Measurements from ENCODE around the gene MARS1.

The MARS1 gene

DNA sequence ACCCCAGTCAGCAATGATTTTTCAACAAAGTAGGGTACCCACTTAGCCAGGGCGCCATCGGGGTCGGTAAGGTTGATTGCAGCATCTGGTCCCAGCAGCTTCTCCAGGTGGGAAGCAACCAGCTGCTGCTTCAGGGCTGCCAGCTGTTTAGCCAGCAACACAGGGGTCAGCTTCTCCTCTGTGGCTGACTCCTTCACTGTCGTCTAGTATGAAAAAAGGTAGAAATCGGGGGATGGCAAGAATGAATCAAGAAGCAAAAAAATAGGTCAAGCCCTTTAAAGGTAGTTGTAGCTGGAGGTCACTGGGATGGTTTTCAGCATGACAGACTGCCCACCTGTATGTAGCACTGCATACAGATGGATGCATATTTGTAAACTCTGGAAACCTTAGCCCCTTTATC is 46.4 kb downstream of the MARS1 start:
- no peak for DNase-seq

DNA sequence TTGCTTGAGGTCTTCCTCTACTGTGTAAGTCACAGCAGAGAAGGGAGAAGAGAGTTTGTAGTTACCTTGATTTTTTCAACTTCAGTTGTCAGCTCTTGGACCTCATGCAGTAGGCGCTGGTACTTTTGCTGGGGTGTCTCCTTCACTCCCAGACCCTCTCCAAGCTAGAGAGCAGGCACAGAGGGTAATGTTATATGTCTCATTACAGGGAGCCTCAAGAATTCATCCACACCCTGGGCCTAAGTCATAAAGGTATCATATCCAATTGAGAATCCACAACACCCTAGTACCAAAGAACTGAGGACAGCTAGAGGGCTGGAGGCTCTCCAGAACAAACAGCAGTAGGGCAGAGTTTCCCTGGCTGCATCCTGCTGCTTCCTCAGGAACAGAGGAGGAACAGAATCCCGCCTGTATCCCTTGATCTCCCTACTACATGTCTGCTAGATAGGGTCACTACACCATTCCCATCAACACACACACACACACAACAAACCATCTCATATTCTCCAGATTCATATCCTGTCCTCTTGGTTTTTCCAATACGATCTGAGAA is 47.2 kb downstream of the MARS1 start:
- no peak for DNase-seq

DNA sequence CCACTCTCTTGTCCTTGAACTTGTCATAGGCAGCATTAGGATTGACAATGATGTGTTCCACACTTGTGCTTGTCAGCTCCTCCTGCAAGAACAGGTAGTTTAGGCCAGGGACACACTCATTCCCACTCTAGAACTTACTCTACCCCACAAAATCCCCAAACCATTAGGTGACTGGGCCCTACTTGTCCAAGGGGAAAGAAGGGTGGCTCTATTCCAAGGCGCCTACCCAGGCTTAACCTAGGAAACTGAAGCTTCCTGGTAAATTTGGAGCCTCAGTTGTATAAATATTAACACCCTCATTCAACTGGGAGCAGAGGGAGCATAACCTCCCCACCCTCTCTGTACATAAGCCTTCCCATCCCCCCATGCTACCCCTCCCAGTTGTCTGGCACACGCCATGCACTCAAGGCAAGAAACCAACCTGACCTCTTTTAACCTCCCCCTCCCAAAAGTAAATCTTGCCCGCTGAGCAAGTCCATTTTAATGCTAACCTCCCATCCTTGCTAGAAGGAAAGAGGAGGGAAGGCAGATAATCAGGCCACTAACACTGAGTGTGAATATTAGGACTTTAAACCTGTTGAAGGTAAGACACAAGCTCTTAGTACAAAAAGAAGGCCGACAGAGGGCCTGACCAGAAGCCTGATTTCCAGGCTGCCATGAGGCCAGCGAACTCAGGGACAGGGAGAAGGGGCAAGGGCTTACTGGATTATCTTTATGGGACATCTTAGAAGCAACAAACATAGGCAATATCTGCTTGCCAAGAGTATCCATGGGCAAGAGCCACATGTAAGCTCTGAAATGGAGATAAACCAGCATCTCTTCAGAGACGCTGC is 48.1 kb downstream of the MARS1 start:
- DNase-seq, result peak; percentile 4

DNA sequence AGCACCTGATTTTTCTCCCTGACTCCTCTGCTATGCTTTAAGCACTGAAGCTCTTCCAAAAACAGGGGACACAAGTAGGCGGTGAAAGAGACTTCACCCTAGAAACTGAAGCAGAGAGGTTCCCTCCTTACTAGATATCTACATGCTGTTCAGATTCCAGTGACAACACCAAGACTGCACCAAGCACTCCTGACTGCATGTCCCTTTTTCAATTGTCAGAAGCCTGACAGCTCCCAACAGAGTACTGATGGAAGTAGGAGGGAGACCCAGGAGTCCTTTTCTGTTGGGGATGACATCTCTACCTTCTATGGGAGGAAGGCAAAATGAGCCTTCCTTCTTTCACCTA is 48.7 kb downstream of the MARS1 start:
- DNase-seq, result no peak

DNA sequence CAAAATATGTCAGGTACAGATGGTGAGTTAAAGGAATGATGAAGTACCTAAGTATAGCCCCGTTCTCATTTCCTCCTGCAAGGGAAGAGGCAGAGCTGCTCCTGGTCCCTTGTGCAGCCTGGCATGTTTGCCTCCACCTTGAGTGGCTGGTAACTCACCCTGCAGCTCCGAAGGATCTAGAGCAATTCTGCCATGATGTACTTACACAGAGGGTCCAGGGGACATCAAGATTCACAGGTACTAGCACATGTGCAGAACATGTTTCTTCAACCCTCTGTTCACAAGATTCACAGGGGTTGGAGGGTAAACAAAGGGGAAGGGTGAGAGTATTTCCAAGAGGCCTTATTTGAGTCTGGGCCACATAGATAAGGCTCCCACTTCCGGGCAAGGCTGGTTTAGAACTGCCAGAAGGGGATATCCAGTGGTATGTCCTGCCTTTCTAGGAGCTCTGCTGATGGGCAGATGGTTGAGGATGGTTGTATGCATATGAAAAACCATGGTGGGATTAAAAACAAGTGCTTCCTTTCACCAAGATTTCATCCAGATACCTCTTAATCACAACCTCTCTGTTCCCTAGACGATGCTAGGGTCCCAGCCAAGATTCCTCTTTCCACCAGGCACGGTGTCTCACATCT is 51.4 kb downstream of the MARS1 start:
- DNase-seq, result no peak

DNA sequence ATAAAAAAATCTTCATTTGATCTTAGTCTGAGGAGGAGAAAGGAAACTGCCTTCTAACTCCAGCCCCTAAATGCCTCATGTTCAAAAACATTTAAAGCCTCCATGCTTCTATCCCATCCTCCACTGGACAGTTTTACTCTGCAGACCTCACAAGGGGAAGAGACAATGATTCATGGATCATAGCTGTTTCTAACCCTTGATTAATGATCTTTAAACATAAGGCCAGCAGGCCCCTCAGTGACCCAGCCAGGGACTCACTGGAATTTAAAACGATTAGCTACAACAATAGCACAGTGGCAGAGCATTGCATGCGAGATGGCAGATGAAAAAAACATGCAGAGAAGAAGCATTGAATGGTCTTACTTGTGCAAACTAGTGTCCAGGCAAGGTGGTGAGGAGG is 53.1 kb downstream of the MARS1 start:
- DNase-seq, result no peak

DNA sequence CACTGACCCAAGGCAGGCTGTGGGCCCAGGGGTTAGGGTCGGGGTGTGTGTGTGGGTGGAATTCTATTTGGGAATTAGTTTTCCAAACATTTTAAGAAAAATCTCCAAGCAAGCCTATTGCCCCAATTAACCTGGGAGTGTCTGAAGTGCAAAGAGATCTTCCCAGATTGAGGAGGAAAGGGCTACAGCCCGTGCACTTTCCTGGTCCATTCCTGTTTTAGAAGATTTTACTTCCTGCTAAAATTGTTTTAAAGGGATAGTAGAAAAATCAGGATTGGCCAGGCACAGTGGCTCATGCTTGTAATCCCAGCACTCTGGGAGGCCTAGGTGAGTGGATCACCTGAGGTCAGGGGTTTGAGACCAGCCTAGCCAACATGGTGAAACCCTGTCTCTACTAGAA is 53.8 kb downstream of the MARS1 start:
- no peak for DNase-seq

DNA sequence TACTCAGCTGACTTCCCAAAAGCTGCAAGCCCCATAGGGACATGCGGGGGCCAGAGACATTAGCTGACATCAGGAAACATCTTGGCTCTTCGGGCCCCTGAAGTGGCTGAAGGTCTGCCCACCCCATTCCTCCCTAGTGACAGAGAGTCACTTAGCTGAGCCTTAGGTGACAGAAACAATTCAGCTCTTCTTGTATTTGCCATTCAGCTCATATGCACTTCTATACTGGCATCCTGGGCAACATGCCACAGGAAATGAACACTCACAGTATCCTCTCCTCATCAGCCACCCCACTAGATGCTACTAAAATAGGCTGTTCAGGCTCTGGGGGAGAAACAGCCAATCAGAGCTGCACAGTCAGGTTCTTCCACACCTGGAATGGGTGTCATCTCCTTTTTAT is 55.7 kb downstream of the MARS1 start:
- no peak for DNase-seq

DNA sequence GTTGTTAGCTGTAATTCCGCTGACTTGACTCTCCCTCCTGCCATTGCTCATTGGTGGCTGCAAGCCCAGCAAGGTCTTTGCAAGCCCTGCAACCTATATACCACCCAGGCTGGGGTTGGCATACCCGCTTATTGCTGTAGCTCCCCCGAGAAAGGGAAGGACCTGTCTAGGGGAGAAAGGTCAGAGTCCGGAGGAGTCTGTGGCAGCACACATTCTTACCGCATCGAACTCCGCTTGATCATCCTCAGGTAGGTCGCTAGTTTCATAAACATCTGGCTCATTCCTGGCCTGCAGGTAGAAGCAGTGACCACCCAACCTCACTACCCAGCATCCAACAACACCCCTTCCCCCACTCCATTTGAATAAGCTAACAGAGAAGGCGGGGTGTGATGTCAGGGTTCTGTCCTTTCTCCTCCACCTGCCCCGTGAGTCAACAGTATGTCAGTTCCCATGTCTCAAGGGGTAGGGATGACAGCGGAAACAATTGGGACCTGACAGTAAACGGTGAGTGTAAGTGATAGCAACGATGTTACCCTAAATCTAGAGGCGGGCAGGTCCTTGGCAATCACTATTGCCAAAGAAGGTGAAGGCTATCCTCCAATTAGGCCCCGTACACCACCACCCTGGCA is 58.1 kb downstream of the MARS1 start:
- no peak for DNase-seq

DNA sequence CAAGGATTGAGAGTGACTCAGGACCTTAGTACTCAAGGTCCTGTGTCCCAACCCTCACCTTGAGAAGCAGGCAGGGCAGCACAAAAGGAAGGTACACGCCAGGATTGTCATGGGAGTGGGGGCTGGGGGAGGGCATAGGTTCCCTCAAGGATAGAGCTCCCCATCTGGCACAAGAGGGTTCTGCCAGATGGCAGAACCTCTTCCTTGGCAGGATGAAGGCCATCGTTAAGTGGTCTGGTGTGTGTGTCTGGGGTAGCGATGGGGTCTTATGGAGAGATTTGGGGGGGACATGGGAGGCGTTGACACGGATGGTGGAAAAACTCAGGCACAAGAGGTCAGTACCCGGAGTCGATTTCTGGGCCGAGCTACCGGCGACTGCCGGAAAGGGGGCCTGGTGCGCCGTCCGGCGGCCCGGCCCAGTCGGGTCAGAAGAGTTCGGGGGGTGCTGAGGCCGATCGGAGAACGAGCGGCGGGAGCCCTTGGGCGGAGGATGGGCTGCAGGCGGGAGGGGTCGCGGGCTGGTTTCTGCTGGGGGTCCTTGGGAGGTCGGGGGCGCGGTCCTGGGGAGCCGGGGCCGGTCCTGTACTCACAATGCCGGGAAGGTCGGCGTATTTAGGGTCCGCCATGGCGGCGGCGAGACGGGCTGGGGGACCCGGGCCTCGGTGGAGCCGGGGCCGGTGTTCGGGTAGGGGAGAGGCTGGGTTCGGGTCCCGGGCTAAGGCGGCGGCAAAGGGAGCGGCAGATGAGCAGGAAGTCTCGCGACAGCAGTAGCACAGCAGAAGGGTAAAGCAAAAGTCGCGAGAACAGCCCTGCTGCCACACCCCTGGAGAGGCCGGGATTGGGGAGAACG is 58.8 kb downstream of the MARS1 start, which contains the start of gene DCTN2:
Gene DCTN2 (minus strand): TSS at position 755 of the 850 bp plus-strand sequence. CDS start 129 bp downstream, at position 626.
- peak; percentile 96 for DNase-seq

DNA sequence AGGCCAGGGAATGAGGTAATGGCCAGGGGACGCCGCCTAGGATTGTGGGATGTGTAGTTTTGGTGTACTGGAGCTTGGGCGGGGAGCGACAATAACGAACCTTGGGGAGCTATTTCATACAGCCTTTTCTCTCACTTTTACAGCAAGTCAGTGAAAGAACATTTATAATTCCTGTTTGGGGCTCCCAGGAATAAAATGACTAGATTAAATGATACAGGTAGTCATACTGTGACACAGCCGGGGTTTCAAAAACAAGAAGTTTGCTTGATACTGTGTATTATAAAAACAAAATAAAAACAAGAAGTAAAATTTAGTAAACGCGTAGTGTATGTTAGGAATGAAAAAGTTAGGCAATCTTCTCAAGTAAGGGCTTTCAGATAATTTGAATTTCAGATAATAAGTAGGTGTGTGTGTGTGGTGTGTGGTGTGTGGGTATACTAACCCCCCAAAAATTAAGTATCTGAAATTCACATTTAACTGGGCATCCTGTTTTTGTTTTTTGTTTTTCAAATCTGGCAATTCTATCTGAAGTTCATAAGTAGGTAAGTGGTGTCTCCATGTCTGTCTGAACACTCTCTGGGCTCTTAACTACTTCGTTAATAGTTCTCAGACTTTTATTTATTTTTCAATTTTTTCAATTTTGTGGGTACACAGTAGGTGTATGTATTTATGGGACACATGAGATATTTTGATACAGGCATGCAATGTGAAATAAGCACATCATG is 59.6 kb downstream of the MARS1 start:
- DNase-seq, result no peak

DNA sequence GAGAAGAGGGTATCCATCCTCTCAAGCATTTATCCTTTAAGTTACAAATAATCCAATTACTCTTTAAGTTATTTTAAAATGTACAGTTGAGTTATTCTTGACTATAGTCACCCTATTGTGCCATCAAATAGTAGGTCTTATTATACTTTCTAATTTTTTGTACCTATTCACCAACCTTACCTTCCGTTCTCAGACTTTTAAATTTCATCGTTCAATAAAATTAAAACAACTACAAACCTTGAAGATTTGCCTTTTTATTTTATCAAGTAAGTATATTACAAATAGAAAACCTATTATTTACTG is 60.1 kb downstream of the MARS1 start:
- no peak for DNase-seq

DNA sequence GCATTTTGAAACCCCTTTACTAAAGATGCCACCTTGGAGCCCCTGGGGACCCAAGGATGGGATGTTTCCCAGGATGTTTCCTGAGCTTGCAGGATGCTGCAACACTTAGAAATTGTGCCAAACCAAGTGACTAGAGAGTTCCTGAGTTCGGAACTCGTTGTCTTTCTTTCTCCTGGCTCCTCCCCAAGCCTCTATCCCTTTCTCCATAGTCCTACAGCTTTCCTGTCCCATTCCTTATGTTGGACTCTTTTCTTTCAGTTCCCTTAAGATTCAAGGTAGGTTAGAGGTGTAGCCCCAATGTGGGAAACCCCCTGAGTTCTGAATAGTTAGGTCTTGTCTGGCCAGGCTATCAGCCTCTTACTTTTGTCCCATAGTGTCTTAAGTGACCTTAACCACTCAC is 60.6 kb downstream of the MARS1 start:
- no peak for DNase-seq

DNA sequence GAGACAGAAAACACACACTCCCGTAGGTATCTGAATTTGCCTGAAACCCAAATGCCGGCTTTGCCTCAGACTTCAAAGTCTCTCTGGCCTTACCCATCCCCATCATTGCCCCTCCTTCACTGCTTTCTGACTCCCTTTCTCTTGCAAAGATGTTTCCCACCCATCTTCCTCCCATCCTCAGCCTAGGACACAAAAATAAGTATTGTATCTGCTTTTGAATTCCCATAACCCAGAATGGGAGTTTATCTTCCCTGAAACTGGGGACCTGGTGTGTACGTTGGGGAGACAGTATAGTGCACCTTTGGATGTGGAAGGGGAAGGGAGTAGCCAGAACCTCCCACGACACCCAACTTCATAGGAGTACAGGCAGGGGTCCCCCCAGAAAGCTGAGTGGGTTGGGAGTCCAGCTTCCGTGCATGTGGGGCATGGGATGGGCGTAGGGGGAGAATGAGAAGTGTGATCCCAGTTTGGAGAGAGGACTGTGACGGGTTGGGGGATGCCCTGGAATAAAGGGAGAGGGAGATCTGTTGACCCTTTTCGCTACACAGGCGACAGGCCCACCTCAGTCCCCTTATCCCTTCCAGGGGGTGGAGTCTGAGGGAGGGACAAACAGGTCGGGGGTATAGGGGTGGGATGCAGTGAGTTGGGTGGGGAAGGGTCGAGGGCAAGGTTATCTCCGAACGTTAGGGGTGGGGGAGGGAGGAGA is 61.5 kb downstream of the MARS1 start:
- DNase-seq, result no peak

DNA sequence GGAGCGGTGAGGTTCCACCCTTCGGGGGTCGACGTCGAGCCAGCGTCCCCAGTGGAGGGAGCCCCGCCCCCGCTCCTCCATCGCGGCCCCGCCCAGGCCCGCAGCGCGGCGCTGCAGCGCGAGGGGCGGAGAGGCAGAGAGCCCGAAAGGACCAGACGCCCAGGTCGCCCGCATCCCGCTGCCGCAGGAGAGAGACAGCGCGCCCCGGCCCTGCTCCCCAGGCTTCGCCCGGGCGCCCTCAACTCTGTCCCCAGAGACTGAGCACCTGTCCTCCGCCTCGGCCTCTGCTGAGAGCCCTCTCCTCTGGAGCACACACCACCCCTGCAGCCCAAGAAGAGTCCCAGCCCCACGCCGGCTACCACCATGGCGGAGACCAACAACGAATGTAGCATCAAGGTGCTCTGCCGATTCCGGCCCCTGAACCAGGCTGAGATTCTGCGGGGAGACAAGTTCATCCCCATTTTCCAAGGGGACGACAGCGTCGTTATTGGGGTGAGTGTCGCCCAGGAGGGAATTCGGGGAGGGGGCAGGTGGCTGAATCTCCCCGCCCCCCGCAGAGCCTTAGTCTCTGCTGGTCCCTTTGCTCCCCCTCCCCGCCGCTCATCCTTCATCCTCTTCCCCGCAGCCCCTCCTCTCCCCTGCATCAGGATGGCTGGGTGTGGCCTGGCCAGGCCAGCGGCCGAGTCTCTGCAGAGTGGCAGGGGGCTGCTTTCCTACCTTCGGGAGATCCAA is 62.2 kb downstream of the MARS1 start, which contains the start of gene KIF5A:
Gene KIF5A (plus strand): TSS at position 136 of the 732 bp plus-strand sequence. CDS start 228 bp downstream, at position 364.
- DNase-seq, result peak; percentile 85

DNA sequence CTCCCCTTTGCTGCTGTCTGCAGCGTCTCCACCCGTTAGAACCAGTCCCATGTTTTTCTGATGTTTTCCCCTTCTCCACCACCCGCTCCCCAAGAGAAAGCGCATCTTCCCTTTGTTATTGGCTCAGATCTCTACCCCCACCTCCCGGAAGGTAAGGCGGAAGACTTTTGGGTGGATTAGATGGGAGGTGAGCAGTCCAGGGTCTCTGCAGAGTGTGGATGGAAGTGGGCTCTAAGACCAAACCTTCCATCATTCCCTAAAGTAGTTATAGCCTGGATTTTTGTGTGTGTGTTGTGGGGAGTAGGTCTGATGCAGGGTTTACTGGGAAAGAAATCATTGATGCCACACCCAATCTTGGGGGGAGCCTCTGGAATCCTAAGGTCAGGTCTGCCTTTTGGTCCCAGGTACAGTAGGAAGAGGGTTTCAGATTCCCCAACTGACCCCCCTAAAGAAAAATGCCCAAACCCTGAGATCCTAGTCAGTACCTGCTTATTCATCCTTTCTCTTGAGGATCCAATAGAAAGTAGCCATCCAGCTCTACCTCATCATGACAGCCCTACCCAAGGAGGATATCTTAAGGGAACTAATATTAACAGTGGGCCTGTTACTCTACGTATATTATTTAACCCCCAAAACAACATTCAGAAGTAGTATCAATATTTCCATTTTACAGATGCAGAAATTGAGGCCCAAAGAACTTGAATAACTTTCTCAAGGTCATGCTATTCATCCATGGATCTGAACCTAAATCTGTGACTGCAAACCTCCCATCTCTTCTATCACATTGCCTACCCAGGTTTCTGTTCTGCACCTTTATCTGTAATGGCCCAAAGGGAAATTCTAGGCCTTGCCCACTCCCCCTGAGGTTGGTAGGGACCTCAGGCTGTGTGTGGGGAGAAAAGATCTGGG is 63.0 kb downstream of the MARS1 start:
- no peak for DNase-seq

DNA sequence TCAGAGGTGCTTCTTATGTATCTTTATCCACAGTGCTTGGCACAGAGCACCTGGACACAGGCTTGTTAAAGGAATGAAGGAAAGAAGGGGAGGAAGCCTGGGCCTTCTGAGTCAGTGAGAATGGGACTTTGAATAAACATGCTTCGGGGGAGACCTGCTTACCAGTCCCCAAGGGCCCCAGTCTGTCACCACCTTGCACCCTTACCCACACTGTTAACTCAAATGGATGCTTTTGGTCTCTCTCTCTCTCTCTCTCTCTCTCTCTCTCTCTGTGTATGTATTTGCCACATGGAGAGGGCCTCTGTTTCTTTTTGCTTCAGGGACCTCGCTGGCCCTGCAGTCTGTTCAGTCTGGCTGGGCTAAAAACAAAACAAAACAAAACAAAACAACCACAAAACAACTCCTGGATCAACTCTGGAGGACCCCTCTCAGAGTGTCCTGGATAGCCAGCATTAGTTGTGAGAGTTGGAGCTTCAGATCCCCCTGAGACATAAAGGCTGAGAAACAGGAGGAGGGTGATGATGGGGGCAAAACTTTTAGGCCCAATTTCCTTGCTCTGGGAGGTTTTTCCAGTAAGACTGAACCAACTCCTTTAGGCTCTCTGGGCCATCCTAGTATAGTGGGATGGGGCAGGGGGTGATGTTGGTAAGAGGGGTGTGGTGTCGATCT is 63.9 kb downstream of the MARS1 start:
- no peak for DNase-seq

DNA sequence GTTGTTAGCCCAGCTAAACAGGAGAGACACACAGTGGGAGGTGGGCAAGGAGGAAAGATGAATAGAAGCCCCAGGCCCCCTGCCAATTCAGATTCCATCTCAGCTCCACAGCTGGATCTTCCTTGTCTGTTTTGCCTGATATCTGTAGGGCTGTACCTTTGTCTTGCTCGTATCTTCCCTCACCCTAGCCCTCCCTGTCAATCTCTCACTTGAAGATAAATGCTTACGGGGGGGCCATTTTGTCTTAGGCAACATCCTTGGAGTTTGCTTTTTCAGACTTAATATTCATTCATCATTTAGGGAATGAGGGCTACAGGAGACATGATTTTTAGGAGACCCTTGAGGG is 64.4 kb downstream of the MARS1 start:
- no peak for DNase-seq

DNA sequence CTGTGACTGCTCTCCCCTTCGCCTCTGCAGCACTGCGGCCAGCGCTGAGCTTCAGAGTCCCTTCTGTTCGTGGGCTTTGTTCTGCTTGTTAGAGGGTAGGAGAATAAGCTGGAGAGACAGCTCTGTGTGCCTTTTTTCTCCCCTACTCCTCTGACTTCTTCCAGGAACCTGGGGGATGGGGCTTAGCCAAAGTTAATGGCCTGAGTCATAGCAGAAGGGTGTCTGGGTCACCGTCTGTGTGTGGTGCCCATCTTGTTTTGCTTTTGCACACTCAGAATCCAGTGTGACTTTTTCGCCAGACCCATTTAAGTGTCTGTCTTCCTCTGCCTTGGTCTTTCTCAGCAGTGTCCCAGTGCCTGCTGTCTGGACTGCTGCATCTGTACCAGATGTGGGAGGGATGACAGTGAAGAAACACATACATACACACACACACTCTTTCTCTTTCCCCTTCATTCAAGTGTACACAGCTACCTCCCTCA is 65.0 kb downstream of the MARS1 start:
- DNase-seq, result no peak
